RCC 7860 (cell line): ENCODE measurements around the gene POLA2.
"Not testable (repeated sequence)": the region's sequence is repeated elsewhere in the genome, so short reads cannot be mapped to it uniquely, and the experiment has no call there.

ENCODE experiments used
- DNase-seq: peaks from one replicate; pipeline ENCODE4 v3.0.0-alpha.2; 2015; ENCODE audit warnings: low spot score
- FAIRE-seq: peaks from 2 replicates; lab custom pipeline; 2012; peaks lifted over from hg19 to GRCh38; lab: Jason Lieb, UNC

Gene POLA2

DNA sequence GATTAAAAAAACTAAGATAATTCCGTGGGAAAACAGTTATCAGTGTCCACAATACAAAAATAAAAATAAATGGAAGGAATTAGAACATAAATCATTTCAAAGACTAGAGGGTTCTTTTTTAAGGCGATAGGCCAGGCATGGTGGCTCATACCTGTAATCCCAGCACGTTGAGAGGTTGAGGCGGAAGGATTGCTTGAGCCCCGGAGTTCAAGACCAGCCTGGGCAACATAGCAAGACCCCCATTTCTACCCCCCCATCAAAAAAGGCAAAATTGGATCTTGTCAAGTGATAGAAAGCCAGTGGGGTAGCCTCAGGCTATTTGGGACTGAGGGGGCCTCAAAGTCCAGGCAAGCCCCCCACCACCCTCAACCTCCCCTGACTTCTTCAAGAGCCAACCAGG, 20.6 kb upstream of the POLA2 start:
- FAIRE-seq: no peak
- DNase-seq: no peak

DNA sequence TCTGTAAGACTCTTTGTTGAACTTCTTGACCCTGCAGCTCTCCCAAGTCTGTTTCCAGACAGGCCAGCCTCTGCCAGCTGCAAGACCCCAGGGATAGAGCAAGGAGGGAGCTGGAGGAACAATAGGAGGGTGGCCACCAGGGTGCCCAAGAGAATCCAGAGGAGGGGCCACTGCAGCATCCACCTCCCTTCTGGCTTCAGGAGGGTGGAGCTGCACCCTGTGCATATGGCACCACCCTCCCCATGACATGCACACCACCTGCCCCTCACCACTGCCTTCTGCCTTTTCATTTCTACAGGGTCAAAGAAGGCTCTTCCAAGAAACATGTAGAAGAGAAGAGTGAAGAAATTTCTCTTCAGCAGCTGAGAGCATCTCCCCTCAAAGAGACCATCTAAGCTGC, 20.1 kb upstream of the POLA2 start:
- DNase-seq: no peak
- no peak for FAIRE-seq

DNA sequence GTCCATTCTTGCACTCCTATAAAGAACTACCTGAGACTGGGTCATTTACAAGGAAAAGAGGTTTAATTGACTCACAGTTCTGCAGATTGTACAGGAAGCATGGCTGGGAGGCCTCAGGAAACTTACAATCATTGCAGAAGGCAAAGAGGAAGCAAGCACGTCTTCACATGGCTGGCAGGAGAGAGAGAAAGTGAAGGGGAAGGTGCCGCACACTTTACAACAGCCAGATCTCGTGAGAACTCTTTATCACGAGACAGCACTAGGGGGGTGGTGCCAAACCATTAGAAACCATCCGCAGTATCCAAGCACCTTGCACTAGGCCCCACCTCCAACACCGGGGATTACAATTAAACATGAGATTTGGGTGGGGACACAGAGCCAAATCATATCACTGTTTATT, 19.4 kb upstream of the POLA2 start:
- no peak for FAIRE-seq

DNA sequence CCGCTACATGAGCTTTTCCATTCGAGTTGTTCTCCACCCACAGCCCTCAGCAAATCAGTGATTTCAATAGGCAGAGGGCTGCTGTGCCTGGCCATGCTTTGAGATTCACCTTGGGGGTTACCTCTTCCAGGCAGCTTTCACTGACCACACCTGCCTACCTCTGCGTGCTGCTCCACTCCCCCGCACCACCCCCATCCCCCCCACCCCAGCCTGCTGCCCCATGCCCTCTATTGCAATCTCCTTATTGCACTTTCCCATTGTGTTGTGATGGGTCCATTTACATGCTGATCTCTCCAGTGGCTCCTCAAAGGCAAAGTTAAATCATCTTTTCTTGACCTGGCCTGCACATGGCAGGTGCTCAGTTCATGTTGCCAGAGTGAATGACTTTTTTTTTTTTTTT, 18.0 kb upstream of the POLA2 start:
- DNase-seq (no peak), FAIRE-seq (no peak)

More for the DNA sequence above, 19.4 kb upstream of the POLA2 start:
- no peak for DNase-seq

DNA sequence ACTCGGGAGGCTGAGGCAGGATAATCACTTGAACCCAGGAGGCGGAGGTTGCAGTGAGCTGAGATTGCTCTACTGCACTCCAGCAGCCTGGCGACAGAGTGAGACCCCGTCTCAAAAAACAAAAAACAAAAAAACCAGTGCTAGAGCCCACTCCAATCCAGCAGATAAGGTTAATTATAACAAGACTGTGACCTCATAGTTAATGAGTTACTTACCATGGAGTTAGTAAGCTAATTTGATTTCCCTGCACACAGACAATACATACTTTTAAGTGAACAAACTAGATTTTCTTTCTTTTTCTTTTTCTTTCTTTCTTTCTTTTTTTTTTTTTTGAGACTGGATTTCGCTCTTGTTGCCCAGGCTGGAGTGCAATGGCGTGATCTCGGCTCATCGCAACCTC, 16.7 kb upstream of the POLA2 start:
- not testable (repeated sequence) for FAIRE-seq, DNase-seq

DNA sequence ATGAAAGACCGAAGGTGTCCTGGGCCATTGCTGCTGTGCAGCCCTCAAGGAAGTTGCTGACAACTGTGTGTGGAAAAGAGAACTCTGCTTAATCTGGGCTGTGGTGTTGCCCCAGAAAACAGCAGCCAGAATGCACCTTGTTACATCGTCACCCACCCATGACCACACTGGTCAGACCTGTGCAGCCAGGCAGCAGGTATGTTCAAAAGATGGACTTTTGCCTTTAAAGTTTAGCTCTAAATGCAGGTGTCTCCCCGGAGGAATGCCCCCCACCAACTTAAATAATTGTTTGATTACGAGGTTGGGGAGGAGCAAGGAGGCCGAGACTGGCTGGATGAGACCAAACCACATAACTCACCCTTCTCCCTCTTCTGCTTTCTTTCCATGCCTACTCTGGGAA, 15.3 kb upstream of the POLA2 start:
- DNase-seq (no peak), FAIRE-seq (no peak)

DNA sequence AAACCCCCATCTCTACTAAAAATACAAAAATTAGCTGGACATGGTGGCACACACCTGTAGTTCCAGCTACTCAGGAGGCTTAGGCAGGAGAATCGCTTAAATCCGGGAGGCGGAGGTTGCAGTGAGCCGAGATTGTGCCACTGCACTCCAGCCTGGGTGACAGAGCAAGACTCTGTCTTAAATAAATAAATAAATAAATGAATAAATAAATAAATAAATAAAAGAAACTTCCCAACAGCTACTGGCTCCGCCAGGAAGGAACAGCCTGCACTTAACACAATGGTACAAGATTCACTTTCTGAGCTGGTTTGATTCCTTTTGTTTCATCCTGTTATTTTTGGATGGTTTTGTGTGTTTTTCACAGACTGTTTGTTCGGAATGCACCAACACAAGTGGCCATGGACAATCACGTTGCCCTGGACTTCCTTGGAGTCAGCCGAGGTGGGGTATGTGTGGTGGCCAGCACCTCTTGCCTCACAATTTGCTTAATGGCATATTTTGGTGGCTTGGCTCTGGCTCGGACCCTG, 13.5 kb upstream of the POLA2 start:
- not testable (repeated sequence) for DNase-seq, FAIRE-seq

DNA sequence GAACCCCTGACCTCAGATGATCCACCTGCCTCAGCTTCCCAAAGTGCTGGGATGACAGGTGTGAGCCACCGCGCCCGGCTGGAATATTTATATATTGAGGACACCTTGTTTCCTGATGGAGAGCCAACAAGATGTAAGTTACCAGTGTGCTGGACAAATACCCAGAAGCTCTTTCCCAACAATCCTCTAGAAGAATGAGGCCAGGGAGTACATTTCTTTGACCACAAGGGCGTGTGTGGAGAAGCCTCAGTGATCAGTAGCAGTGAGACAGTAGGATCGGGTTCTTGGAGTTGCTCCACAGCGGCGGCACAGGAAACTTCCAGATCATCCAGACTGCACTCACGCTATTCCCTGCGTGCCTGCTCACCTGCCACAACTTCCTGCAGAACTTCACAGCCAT, 10.3 kb upstream of the POLA2 start:
- DNase-seq (no peak), FAIRE-seq (no peak)

DNA sequence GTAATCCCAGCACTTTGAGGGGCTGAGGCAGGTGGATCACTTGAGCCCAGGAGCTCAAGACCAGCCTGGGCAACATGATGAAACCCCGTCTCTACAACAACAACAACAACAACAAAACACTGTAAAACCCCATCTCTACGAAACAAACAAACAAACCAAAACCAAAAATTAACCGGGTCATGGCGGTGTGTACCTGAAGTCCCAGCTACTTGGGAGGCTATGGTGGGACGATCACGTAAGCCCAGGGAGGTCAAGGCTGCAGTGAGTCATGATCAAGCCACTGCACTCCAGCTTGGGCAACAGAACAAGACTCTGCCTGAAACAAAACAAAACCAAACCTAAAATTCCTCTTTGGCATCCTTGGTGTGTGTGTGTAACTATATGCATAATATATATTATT, 7.0 kb upstream of the POLA2 start:
- DNase-seq (no peak), FAIRE-seq (no peak)

DNA sequence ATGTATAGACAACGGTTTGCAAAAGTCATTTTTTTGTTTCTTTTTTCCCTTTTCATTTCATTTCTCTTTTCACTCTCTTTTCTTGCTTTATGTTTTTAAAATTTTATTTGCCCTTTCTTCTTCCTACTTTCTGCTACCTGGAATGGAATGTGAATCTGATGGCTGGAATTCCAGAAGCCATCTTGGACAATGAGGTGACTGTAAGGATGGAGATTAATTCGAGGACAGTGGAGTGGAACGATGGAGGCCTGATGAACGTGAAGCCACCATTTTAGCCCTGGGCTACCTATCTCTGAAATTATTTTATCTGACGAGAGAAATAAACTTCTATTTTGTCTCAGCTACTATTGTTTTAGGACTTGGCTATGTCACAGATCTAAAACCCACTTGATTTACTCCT, 2.8 kb upstream of the POLA2 start:
- DNase-seq (no peak), FAIRE-seq (no peak)

DNA sequence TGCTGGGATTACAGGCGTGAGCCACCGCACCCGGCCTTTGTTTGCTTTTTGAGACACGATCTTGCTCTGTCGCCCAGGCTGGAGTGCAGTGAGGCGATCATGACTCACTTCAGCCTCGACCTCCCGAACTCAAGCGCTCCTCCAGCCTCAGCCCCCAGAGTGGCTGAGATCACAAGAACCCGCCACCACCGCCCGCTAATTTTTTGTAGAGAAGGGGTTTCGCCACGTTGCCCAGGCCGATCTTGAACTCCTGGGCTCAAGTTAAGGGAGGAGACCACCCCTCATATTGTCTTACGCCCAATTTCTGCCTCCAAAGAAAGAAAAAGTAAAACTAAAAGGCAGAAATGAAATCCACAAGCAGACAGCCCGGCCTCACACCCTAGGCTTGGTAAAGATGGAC, 1.5 kb upstream of the POLA2 start:
- FAIRE-seq: no peak
- no peak for DNase-seq

DNA sequence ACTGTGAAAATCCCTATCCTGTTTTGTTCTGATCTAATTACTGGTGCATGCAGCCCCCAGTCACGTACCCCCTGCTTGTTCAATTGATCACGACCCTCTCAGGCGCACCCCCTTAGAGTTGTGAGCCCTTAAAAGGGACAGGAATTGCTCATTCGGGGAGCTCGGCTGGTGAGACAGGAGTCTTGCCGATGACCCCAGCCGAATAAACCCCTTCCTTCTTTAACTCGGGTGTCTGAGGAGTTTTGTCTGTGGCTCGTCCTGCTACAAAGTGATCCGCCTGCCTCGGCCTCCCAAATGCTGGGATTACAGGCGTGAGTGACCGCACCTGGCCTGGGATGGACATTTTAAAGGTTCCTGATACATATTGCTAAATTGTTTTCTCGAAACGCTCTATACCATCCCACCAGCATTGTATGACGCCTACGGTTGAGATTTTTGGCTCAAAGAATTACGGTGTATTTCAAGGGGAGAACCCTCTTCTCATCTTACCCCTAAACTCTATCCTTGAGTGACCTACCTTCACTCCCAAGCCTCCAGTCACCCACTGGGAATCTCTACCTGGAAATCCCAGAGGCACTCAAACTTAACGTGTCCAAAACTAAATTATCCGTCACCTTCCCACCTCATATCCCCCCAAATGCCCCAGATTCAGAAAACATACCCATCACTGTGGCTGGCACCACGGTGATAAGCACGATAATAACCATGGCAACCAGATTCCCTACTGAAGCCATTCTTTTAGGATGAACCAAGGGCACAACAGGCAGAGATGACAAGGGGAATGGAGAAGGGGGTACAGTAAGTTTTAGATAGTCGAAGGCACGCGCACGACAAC, 789 bp upstream of the POLA2 start:
- no peak for FAIRE-seq

DNA sequence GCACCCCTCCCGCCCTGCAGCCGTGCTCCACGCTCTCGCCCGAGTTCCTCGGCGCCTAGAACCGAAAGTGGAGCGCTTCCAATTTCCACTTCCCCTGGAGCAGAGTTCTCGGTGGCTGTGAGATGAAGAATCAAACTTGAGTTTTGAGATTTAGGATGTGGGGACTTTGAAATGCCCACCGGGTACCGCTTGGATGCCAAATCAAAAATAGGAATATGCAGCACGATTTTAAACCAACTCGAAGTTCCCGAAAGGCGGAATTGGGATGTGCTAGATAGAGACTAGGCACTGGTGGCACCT, 569 bp downstream of the POLA2 start:
- no peak for DNase-seq
- FAIRE-seq: no peak

More for the DNA sequence above, 789 bp upstream of the POLA2 start:
- no peak for DNase-seq

DNA sequence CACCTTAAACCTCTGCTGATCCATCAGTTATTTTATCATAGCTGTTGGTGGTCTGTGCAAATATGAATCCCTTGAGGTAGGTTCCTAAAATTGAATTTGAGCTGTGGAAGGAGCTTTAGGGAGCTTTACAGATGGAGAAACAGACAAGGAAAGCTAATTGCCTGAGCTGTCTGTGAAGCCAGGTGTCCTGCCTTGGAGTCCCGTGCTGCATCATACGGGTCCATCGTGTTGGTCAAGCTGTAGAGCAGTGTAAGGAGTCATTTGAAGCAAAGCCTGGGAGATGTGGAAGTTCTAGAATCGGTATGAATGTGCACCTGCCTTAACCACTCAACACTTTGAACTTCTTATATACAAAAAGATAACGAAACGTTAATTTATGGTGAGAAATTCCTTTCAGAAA, 1.0 kb downstream of the POLA2 start:
- DNase-seq: no peak
- no peak for FAIRE-seq

DNA sequence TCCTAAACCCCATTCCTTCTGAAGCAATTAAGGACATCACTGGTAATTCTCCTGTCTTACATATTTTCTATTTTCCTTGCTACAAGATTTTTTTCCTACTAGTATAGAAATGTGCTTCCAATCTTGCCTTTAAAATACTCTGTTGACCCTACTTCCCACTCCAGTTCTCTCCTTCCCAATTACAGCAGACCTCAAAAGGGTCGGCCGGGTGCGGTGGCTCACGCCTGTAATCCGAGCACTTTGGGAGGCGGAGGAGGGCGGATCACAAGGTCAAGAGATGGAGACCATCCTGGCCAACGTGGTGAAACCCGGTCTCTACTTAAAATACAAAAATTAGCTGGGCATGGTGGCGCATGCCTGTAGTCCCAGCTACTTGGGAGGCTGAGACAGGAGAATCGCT, 3.0 kb downstream of the POLA2 start:
- FAIRE-seq, DNase-seq: not testable (repeated sequence)

DNA sequence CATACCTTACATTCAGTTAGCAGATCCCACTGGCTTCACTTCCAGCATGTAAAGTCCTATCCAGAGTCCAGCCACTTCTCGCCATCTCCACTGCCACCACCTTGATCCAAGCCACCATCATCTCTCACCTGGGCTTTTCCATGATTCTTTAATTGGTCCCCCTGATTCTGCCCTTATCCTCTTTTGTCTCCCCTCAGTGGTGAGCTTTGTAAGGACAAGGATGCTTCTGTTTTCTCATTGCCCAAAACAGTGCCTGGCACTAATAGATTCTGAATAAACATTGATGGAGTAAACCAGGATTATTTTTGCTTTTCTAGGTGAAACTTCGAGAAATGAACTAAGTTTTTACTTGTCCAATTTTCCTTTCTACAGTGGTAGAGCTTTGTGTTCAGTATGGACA, 4.4 kb downstream of the POLA2 start:
- FAIRE-seq (no peak), DNase-seq (no peak)

DNA sequence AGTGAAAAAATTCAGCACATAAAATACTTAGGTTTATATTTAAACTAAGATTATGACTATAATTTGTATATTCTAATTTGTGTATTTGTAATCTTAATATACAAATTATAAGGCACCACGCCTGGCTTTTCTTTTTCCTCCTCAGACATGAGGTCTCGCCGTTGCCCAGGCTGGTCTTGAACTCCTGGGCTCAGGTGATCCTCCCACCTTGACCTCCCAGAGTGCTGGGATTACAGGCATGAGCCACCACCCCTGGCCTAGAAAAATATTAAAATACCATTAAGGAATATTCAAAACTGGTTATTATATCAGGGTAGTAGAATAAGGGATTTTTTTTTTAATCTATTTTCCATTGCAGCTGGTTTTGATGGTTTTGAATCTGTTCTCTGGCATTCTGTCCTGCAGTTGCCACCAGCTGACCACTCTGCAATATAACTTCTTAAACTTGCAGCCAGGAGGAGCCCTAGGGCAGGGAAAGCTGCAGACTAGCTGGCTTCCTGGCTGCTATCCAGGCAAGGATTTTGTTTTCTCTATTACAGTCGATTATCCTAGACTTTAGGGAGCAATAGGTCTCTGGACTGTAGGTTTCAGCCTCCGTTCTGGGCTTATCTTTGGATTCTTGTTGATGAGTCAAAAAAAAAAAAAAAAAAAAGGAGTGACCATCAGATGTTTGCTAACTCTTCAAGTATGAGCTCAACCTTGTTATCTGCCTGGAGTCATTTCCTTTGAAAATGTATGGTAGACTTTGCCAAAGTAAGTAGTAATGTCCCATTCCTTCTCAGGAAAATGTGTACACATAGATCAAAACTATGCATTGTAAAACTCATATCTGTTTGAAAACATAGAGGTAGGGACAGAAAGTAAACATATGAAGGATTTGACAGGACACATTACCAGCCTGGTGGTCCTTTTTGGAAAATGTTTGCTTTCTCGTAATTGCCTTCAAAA, 13.2 kb downstream of the POLA2 start:
- DNase-seq: peak; percentile 95

DNA sequence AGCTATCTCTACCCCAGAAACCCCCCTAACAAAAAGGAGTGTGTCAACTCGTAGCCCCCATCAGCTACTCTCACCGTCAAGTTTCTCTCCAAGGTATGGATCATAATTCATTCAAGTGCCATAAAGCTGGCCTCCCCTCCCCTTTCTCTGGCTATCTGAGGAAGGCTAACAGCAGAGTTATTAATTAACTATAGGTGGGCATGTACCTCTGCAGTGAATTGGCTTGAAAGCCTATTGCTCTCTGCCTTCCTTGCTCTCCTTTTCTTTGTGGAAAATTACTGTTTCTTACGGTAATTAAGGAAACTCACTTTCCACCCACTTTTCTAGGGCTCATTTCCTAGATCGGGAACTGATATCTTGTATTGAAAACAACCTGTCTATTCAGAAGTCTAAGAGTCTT, 14.1 kb downstream of the POLA2 start:
- FAIRE-seq: no peak

More for the DNA sequence above, 13.2 kb downstream of the POLA2 start:
- FAIRE-seq: peak; percentile 64

DNA sequence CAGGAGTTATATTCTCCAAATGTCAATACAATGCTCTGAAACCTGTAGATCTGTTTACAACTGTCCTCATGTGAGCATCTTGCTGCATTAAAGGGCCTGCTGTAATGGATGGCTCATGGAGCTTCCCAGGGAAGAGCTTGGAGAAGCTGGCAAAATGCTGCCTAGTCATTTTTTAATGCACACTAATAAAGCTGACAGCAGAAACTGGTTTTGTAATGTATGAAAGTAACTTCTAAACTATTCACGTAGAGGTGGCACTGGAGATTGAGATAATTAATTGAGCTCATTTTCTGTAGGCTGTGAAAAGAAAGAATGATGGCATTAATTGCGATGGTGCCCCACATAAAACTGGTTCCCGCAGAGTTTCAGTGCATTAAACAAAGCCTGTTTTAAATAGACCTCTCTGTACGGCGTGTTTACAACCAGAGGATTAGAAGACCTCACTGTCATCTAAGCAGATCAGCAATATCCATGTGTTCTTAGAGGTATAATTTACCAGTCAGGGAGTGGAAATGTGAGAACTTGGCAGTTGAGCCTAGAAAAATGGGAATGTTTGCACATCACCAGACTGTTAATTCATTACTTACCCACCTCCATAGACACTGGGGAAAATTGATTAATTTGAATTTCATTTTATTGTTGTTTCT, 16.0 kb downstream of the POLA2 start:
- no peak for DNase-seq
- no peak for FAIRE-seq

More for the DNA sequence above, 14.1 kb downstream of the POLA2 start:
- DNase-seq: no peak

DNA sequence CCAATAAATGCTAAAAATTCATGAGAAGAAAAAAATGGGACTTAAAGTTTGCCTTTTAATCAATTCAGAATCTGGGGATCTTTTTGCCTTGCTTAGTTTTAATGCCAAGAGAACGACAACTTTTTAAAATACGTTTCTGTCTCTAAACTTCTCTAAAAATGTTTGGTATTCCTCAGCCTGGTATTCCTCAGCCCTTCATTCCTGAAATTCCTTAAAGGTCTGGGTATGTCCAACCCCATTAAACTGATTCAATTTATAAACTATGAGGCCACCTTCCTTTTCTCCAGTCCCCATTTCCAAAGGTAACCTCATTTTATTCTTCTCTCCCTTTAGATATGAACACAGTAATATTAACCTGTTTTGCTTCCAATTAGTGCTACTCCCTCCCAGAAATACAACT, 16.6 kb downstream of the POLA2 start:
- DNase-seq (no peak), FAIRE-seq (no peak)

DNA sequence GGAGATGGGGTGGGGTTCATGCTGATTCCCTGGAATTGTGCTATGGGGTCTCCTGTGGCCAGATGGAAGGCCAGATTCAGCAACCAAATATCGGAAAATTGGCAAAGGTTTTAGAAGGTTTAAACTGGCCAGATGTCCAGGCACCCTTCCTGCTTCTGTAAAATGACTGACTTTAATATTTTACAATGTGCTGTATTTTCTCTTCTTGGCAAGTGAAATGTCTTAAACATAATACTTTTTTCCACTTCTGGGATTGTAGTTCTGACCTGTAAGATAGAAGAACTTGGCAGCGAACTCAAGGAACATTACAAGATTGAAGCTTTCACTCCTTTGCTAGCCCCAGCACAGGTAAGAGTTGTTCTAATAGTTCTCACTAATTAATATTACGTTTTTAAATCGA, 17.5 kb downstream of the POLA2 start:
- DNase-seq: no peak
- no peak for FAIRE-seq
